H9 (cell line): Measurements from ENCODE around the gene NPAS1. TPM values are rescaled to one million over a fixed set of nuclear protein-coding genes. Genes with fewer than 3 reads are reported as not detected.

ENCODE experiments used
- DNase-seq: peaks from one replicate; pipeline ENCODE4 v3.0.0-alpha.2; 2017
- H2AFZ ChIP-seq: one replicate; pipeline ENCODE4 v1.6.1; 2013; ENCODE audit warnings: mild to moderate bottlenecking, low read length, control low read depth, moderate library complexity
- H2AK5ac ChIP-seq: 2 replicates; pipeline ENCODE4 v1.6.1; 2013; ENCODE audit warnings: low read length, control low read depth, mixed read lengths; ENCODE audit not compliant: insufficient read length
- H2BK120ac ChIP-seq: one replicate; pipeline ENCODE4 v1.6.1; 2013; ENCODE audit warnings: low read depth, mild to moderate bottlenecking, low read length, control low read depth, inconsistent platforms; ENCODE audit not compliant: poor library complexity, severe bottlenecking
- H2BK12ac ChIP-seq: 2 replicates; pipeline ENCODE4 v1.6.1; 2013; ENCODE audit warnings: low read length, control low read depth, mixed read lengths, low read depth; ENCODE audit not compliant: insufficient read length
- H2BK15ac ChIP-seq: 2 replicates; pipeline ENCODE4 v1.6.1; 2013; ENCODE audit warnings: low read depth, low read length, control low read depth
- H2BK20ac ChIP-seq: one replicate; pipeline ENCODE4 v1.6.1; 2013; ENCODE audit warnings: low read depth, mild to moderate bottlenecking, low read length, control low read depth, inconsistent platforms; ENCODE audit not compliant: poor library complexity, severe bottlenecking
- H2BK5ac ChIP-seq: 2 replicates; pipeline ENCODE4 v1.6.1; 2013; ENCODE audit warnings: low read length, control low read depth, mixed read lengths; ENCODE audit not compliant: insufficient read length
- H3K14ac ChIP-seq: 2 replicates; pipeline ENCODE4 v1.6.1; 2013; ENCODE audit warnings: low read length, control low read depth; ENCODE audit not compliant: insufficient read depth
- H3K18ac ChIP-seq: 2 replicates; pipeline ENCODE4 v1.6.1; 2013; ENCODE audit warnings: low read depth, mild to moderate bottlenecking, mixed read lengths, low read length, control low read depth; ENCODE audit not compliant: insufficient read length
- H3K23ac ChIP-seq: 2 replicates; pipeline ENCODE4 v1.6.1; 2013; ENCODE audit warnings: low read length, control low read depth, mixed read lengths, low read depth; ENCODE audit not compliant: insufficient read length
- H3K23me2 ChIP-seq: 2 replicates; pipeline ENCODE4 v1.6.1; 2013; ENCODE audit warnings: low read depth, mild to moderate bottlenecking, mixed read lengths, low read length, control low read depth; ENCODE audit not compliant: insufficient read length, poor library complexity, severe bottlenecking
- H3K27ac ChIP-seq: 2 replicates; pipeline ENCODE4 v1.5.1; 2013; ENCODE audit warnings: low read length, control low read depth, mixed read lengths, low read depth; ENCODE audit not compliant: insufficient read length
- H3K27me3 ChIP-seq: 2 replicates; pipeline ENCODE4 v1.6.1; 2013; ENCODE audit warnings: low read length, control low read depth, inconsistent platforms; ENCODE audit not compliant: insufficient read depth
- H3K4ac ChIP-seq: 2 replicates; pipeline ENCODE4 v1.6.1; 2013; ENCODE audit warnings: low read depth, mild to moderate bottlenecking, control low read depth, inconsistent platforms, low read length, moderate library complexity
- H3K4me1 ChIP-seq: 2 replicates; pipeline ENCODE4 v1.6.1; 2013; ENCODE audit warnings: low read length, control low read depth, inconsistent platforms; ENCODE audit not compliant: insufficient read depth
- H3K4me2 ChIP-seq: 2 replicates; pipeline ENCODE4 v1.6.1; 2013; ENCODE audit warnings: low read length, control low read depth, mixed read lengths; ENCODE audit not compliant: insufficient read length, insufficient read depth
- H3K56ac ChIP-seq: 2 replicates; pipeline ENCODE4 v1.6.1; 2013; ENCODE audit warnings: low read depth, mild to moderate bottlenecking, mixed read lengths, low read length, control low read depth; ENCODE audit not compliant: insufficient read length
- H3K79me1 ChIP-seq: 2 replicates; pipeline ENCODE4 v1.6.1; 2013; ENCODE audit warnings: low read depth, mild to moderate bottlenecking, moderate library complexity, low read length, control low read depth, inconsistent platforms; ENCODE audit not compliant: insufficient read depth, poor library complexity, severe bottlenecking
- H3K79me2 ChIP-seq: 2 replicates; pipeline ENCODE4 v1.6.1; 2013; ENCODE audit warnings: low read length, control low read depth, inconsistent platforms; ENCODE audit not compliant: insufficient read depth
- H3K9ac ChIP-seq: 2 replicates; pipeline ENCODE4 v1.6.1; 2013; ENCODE audit warnings: low read length, control low read depth, mixed read lengths; ENCODE audit not compliant: insufficient read length; ENCODE audit errors: extremely low read depth
- H3K9me3 ChIP-seq: one replicate; pipeline ENCODE4 v1.6.1; 2013; ENCODE audit warnings: low read depth, low read length, inconsistent platforms; ENCODE audit not compliant: control insufficient read depth
- H3T11ph ChIP-seq: one replicate; pipeline ENCODE4 v1.6.1; 2013; ENCODE audit warnings: mild to moderate bottlenecking, low read length, control low read depth, inconsistent platforms
- H4K20me1 ChIP-seq: one replicate; pipeline ENCODE4 v1.6.1; 2013; ENCODE audit not compliant: control insufficient read depth, insufficient read length, insufficient read depth
- H4K5ac ChIP-seq: 2 replicates; pipeline ENCODE4 v1.6.1; 2013; ENCODE audit warnings: low read depth, mild to moderate bottlenecking, mixed read lengths, low read length, control low read depth; ENCODE audit not compliant: insufficient read length
- H4K8ac ChIP-seq: replicated peaks from 2 replicates; pipeline ENCODE4 v1.6.1; 2013; ENCODE audit warnings: low read length, control low read depth, mixed read lengths, low read depth; ENCODE audit not compliant: insufficient read length
- H4K91ac ChIP-seq: 2 replicates; pipeline ENCODE4 v1.6.1; 2013; ENCODE audit warnings: low read depth, mild to moderate bottlenecking, moderate library complexity, mixed read lengths, low read length, control low read depth; ENCODE audit not compliant: insufficient read length
- H3K27ac Mint-ChIP-seq, 3 experiments: 2 replicates in 2 of 3; 3 replicates in 1 of 3; pipeline ENCODE4 v1.8.0; 2020 to 2021; ENCODE audit warnings: mixed read lengths in 3 of 3, mild to moderate bottlenecking in 1 of 3, moderate library complexity in 1 of 3
- H3K27me3 Mint-ChIP-seq: 2 replicates; pipeline ENCODE4 v1.8.0; 2021; ENCODE audit warnings: low read depth, mild to moderate bottlenecking, moderate library complexity, mixed read lengths
- H3K36me3 Mint-ChIP-seq, 3 experiments: 2 replicates in 2 of 3; 3 replicates in 1 of 3; pipeline ENCODE4 v1.8.0; 2020 to 2021; ENCODE audit warnings: low read depth in 3 of 3, mixed read lengths in 3 of 3; ENCODE audit not compliant: insufficient read depth in 1 of 3
- H3K4me1 Mint-ChIP-seq, 2 experiments: 2 replicates each; pipeline ENCODE4 v1.8.0; 2020; ENCODE audit warnings: mixed read lengths in 2 of 2
- H3K4me3 Mint-ChIP-seq, 2 experiments: 2 replicates in 1 of 2; 3 replicates in 1 of 2; pipeline ENCODE4 v1.8.0; 2020 to 2021; ENCODE audit warnings: mild to moderate bottlenecking in 2 of 2, mixed read lengths in 2 of 2, moderate library complexity in 1 of 2
- H3K9me3 Mint-ChIP-seq, 2 experiments: 2 replicates in 1 of 2; 3 replicates in 1 of 2; pipeline ENCODE4 v1.8.0; 2020; ENCODE audit warnings: mild to moderate bottlenecking in 2 of 2, mixed read lengths in 2 of 2, moderate library complexity in 1 of 2
- WGBS: extraction: QIAGEN DNeasy Blood & Tissue Kit; methylation state at CpG from one replicate; pipeline ENCODE4 v1.1.7; 2013; ENCODE audit warnings: missing lambda C conversion rate, low lambda C conversion rate, mixed read lengths; ENCODE audit not compliant: insufficient read length; ENCODE audit errors: extremely low coverage; 5-methylcytosine and 5-hydroxymethylcytosine counted together
- total RNA-seq: library from RNA; stranded (reverse); gene quantifications from 2 replicates; pipeline ENCODE4 v1.2.1, GENCODE V29; 2021
- TF ChIP-seq, protein P1 (sequence below): fragments of 200-600 bp; sonication (generic); conservative IDR thresholded peaks from 3 replicates; pipeline ENCODE4 v1.8.0; 2021; ENCODE audit warnings: antibody characterized with exemption, mild to moderate bottlenecking

NPAS1 gene
- total RNA-seq, 1 experiment from 2014 or later, result 17.8 TPM

DNA sequence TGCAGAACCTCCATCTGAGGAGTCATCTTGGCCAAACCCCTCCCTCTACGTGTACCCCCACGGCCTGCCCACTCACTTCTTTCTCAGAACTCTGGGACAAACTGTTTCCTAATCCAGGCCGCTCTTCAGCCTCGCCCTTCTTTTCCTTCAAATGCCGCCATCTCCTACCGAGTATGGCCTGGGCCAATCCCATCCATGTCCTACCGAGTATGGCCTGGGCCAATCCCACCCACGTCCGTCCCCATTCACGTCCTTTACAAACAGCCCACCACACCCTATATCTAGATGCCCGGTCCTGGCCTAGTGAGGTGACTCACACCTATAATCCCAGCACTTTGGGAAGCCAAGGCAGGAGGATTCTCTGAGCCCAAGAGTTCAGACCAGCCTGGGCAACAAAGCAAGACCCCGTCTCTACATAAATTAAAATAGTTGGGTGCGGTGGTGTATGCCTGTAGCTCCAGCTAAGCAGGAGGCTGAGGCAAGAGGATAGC lies 27.7 kb downstream of the NPAS1 start:
- peaks cover 0 to 3% (median 2%) of the 10 kb centered on the region in 3 experiments; a peak in 4 of 7 replicates for H3K36me3 Mint-ChIP-seq
- no peak overlapping the region for H3K23ac ChIP-seq

More for the DNA sequence above, 27.7 kb downstream of the NPAS1 start:
- Histone ChIP-seq H3K4me2 (peak overlapping the region; percentile 55), H3K4ac (no peak overlapping the region), H3K18ac (no peak overlapping the region), H3K79me2 (no peaks in the 10 kb centered on the region), H2AFZ (no peak overlapping the region), H3K23me2 (peaks cover 3% of the 10 kb centered on the region), H4K91ac (no peak overlapping the region), H3K27ac (no peak overlapping the region), H3K56ac (no peak overlapping the region), H3K27me3 (no peaks in the 10 kb centered on the region), H3K14ac (no peak overlapping the region; the same call in 1 of the 2 replicates), H2BK120ac (no peak overlapping the region), H3K4me1 (peaks cover 4% of the 10 kb centered on the region; the same call in 1 of the 2 replicates), H3K9ac (no peak overlapping the region), H2BK5ac (no peak overlapping the region), H4K8ac (no peak overlapping the region), H2BK15ac (no peak overlapping the region), H4K5ac (no peak overlapping the region), H3T11ph (no peak overlapping the region), H3K79me1 (peaks cover 7% of the 10 kb centered on the region), H2BK20ac (no peak overlapping the region), H4K20me1 (no peaks in the 10 kb centered on the region), H2BK12ac (no peak overlapping the region), H2AK5ac (no peak overlapping the region), H3K9me3 (no peaks in the 10 kb centered on the region)
- H3K4me1 Mint-ChIP-seq, result peaks cover 11 to 21% of the 10 kb centered on the region in 2 experiments
- TF ChIP-seq, protein P1, sequence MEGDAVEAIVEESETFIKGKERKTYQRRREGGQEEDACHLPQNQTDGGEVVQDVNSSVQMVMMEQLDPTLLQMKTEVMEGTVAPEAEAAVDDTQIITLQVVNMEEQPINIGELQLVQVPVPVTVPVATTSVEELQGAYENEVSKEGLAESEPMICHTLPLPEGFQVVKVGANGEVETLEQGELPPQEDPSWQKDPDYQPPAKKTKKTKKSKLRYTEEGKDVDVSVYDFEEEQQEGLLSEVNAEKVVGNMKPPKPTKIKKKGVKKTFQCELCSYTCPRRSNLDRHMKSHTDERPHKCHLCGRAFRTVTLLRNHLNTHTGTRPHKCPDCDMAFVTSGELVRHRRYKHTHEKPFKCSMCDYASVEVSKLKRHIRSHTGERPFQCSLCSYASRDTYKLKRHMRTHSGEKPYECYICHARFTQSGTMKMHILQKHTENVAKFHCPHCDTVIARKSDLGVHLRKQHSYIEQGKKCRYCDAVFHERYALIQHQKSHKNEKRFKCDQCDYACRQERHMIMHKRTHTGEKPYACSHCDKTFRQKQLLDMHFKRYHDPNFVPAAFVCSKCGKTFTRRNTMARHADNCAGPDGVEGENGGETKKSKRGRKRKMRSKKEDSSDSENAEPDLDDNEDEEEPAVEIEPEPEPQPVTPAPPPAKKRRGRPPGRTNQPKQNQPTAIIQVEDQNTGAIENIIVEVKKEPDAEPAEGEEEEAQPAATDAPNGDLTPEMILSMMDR, result no peak
- no peak for DNase-seq
- H3K9me3 Mint-ChIP-seq, result no peaks in the 10 kb centered on the region; a peak in 1 of 5 replicates
- H3K27ac Mint-ChIP-seq, result peak overlapping the region in 1 of 3 experiments; percentile 74; a peak in 3 of 7 replicates
- no CpG with 5 or more reads among the region's 13 CpGs for WGBS
- H3K4me3 Mint-ChIP-seq, result peak overlapping the region; percentile 99 to 100
- 0 out of 2 replicates have a peak, but pooled peaks cover under 1% of the 10 kb centered on the region for H3K27me3 Mint-ChIP-seq
